OCI-LY3 (cell line): Measurements from ENCODE around the gene GOLPH3.

ENCODE experiments used
- H2AFZ ChIP-seq: fragments of 200-600, 300-600 bp; shearing (Covaris generic); 2 replicates; pipeline ENCODE4 v1.6.0; 2014; ENCODE audit warnings: antibody characterized with exemption, low read depth, low read length
- H3K27ac ChIP-seq: fragments of 200-600, 300-600 bp; sonication (generic); 2 replicates; pipeline ENCODE4 v1.5.1; 2014; ENCODE audit warnings: mild to moderate bottlenecking, low read length, moderate library complexity, mixed read lengths
- H3K27me3 ChIP-seq: fragments of 200-600, 300-600 bp; sonication (generic); 2 replicates; pipeline ENCODE4 v1.6.1; 2014; ENCODE audit warnings: low read depth, low read length, mixed read lengths
- H3K36me3 ChIP-seq: fragments of 200-600, 300-600 bp; sonication (generic); replicated peaks from 2 replicates; pipeline ENCODE3; 2014; ENCODE audit warnings: low read depth, low read length, mixed read lengths
- H3K4me1 ChIP-seq: fragments of 300-600, 200-600 bp; sonication (generic); 2 replicates; pipeline ENCODE4 v1.6.1; 2014; ENCODE audit warnings: low read length, mixed read lengths
- H3K4me2 ChIP-seq: fragments of 200-600, 300-600 bp; sonication (generic); 2 replicates; pipeline ENCODE4 v1.6.1; 2014; ENCODE audit warnings: low read length, mixed read lengths
- H3K4me3 ChIP-seq: fragments of 300-600, 200-600 bp; sonication (generic); 2 replicates; pipeline ENCODE4 v1.5.1; 2014; ENCODE audit warnings: antibody characterized with exemption, mild to moderate bottlenecking, low read length, moderate library complexity
- H3K79me2 ChIP-seq: fragments of 300-600, 200-600 bp; shearing (Covaris generic); 2 replicates; pipeline ENCODE4 v1.6.1; 2014; ENCODE audit warnings: mild to moderate bottlenecking, low read length, mixed read lengths
- H3K9ac ChIP-seq: fragments of 300-600, 200-600 bp; shearing (Covaris generic); 2 replicates; pipeline ENCODE4 v1.6.0; 2014; ENCODE audit warnings: mild to moderate bottlenecking, low read length, moderate library complexity
- H3K9me3 ChIP-seq: fragments of 200-600, 300-600 bp; shearing (Covaris generic); 2 replicates; pipeline ENCODE4 v1.6.1; 2014; ENCODE audit warnings: low read length, mixed read lengths; ENCODE audit not compliant: insufficient read depth
- H4K20me1 ChIP-seq: fragments of 200-600, 300-600 bp; sonication (generic); 2 replicates; pipeline ENCODE4 v1.6.1; 2016; ENCODE audit warnings: low read length, mixed read lengths; ENCODE audit not compliant: insufficient read depth
- EZH2phosphoT487 ChIP-seq: fragments of 200-600 bp; shearing (Covaris generic); IDR thresholded peaks from 2 replicates; pipeline ENCODE4 v1.6.1; 2018; ENCODE audit warnings: antibody characterized with exemption, mixed run types, low read depth
- TF ChIP-seq, protein P1 (sequence below): fragments of 200-600, 300-600 bp; sonication (generic); IDR thresholded peaks from 2 replicates; pipeline ENCODE4 v1.5.1; 2014; ENCODE audit warnings: antibody characterized with exemption, low read length, low read depth

The GOLPH3 gene

DNA sequence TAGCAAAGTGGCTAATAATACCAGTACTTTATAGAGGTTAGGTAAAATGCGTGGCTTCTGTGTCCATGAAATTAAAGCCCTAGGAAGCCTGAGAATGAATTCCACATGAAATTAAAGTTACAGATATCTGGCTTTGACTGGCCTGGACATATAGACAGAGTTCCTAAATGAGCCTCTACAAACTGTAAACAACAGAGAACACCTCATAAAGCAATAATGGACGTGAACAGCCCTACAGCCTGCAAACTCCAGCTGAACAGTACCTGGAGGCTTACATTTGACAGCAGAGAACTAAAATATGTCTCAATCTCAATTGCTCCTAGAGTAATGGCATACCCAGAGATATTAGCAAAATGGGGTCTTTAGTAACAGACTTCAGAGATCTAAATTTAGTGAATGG, 28.7 kb downstream of the GOLPH3 start:
- Histone ChIP-seq H3K27me3 (no peaks in the 10 kb centered on the region), H4K20me1 (peaks cover 65% of the 10 kb centered on the region), H2AFZ (no peak overlapping the region), H3K4me1 (no peaks in the 10 kb centered on the region), H3K36me3 (peaks cover 24% of the 10 kb centered on the region), H3K79me2 (peaks cover 82% of the 10 kb centered on the region), H3K4me2 (no peak overlapping the region), H3K4me3 (no peak overlapping the region), H3K9me3 (no peaks in the 10 kb centered on the region), H3K27ac (no peak overlapping the region), H3K9ac (no peak overlapping the region)
- no peak for TF ChIP-seq EZH2phosphoT487

DNA sequence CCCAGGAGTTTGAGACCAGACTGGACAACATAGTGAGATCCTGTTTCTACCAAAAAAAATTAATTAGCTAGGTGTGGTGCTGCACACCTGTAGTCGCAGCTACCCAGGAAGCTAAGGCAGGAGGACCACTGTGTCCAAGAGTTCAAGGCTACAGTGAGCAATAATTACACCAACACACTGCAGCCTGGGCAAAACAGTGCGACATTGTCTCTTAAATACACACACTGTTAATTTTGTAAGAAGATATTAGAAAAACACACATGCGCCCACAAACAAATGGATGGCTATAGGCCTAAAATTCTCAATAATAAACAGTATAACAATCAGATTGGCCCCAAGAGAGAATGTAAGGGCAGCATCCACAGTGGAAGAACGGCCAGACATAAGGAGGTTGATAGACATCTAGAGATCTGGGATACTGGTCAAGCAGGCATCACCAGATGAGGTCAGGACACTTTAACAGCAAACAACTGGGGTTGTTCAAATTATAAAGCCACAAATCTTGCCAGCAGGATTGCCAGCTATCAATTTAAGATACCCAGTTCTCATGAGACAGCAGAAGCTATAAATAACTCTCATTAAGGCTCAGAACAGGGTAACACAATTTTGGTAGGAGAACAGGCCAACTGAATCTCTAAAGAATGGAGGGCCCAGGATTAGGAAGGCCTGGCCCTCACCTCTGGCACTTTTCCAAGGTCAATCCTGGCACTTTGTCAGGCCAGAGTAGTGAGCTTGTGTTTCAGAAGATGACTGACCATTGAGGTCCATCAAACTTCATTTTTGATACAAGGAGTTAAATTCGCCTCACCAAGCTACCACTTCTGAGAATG, 29.5 kb downstream of the GOLPH3 start:
- peaks cover 80% of the 10 kb centered on the region for H3K79me2 ChIP-seq
- H3K27me3 ChIP-seq, result no peaks in the 10 kb centered on the region
- peaks cover 62% of the 10 kb centered on the region for H4K20me1 ChIP-seq
- no peak overlapping the region for H3K27ac ChIP-seq
- H2AFZ ChIP-seq, result no peak overlapping the region
- no peaks in the 10 kb centered on the region for H3K9me3 ChIP-seq
- H3K4me2 ChIP-seq, result no peak overlapping the region
- peaks cover 25% of the 10 kb centered on the region for H3K36me3 ChIP-seq
- no peak for TF ChIP-seq EZH2phosphoT487
- TF ChIP-seq, protein P1, sequence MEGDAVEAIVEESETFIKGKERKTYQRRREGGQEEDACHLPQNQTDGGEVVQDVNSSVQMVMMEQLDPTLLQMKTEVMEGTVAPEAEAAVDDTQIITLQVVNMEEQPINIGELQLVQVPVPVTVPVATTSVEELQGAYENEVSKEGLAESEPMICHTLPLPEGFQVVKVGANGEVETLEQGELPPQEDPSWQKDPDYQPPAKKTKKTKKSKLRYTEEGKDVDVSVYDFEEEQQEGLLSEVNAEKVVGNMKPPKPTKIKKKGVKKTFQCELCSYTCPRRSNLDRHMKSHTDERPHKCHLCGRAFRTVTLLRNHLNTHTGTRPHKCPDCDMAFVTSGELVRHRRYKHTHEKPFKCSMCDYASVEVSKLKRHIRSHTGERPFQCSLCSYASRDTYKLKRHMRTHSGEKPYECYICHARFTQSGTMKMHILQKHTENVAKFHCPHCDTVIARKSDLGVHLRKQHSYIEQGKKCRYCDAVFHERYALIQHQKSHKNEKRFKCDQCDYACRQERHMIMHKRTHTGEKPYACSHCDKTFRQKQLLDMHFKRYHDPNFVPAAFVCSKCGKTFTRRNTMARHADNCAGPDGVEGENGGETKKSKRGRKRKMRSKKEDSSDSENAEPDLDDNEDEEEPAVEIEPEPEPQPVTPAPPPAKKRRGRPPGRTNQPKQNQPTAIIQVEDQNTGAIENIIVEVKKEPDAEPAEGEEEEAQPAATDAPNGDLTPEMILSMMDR, result no peak
- no peak overlapping the region for H3K9ac ChIP-seq
- H3K4me3 ChIP-seq, result no peak overlapping the region
- H3K4me1 ChIP-seq, result no peaks in the 10 kb centered on the region

DNA sequence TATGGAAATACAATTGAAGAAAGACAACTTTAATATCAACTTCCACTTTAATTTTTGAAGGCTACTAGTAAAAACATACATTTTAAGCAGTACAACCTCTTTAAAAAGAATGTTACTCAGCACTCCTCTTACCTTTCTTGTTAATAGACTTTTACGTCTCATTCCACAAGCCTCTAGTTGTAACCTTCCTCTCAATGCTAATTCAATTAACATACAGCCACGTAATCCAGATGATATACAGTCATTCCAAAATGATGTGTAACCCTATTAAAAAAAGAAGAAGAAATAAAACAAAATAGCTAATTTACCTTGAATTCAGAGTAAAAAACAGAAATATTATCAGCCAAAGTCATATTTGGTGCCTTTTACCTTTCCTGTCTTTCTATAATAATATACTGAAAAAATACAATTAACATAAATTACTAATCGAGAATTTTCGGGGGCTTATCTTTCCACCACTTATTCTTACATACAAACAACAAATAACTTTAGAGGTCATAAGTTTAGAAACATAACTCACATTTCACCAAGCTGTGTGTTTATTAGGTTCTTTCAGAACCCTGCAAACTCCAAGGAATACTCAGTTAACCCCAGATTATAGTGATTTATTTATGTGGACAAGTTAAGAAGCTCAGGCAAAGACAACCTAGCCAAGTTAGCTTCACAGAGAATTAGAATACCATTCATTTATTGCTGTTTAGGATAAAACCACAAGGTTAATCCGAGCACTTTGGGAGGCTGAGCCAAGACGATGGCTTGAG, 30.3 kb downstream of the GOLPH3 start:
- no peaks in the 10 kb centered on the region for H3K27me3 ChIP-seq
- H3K4me2 ChIP-seq, result no peak overlapping the region
- peaks cover 30% of the 10 kb centered on the region for H3K36me3 ChIP-seq
- H2AFZ ChIP-seq, result no peak overlapping the region
- H3K4me1 ChIP-seq, result no peaks in the 10 kb centered on the region
- peaks cover 62% of the 10 kb centered on the region for H4K20me1 ChIP-seq
- H3K9ac ChIP-seq, result no peak overlapping the region
- TF ChIP-seq, protein P1, result no peak
- TF ChIP-seq EZH2phosphoT487, result no peak
- no peaks in the 10 kb centered on the region for H3K9me3 ChIP-seq
- no peak overlapping the region for H3K27ac ChIP-seq
- H3K4me3 ChIP-seq, result no peak overlapping the region
- H3K79me2 ChIP-seq, result peaks cover 80% of the 10 kb centered on the region

DNA sequence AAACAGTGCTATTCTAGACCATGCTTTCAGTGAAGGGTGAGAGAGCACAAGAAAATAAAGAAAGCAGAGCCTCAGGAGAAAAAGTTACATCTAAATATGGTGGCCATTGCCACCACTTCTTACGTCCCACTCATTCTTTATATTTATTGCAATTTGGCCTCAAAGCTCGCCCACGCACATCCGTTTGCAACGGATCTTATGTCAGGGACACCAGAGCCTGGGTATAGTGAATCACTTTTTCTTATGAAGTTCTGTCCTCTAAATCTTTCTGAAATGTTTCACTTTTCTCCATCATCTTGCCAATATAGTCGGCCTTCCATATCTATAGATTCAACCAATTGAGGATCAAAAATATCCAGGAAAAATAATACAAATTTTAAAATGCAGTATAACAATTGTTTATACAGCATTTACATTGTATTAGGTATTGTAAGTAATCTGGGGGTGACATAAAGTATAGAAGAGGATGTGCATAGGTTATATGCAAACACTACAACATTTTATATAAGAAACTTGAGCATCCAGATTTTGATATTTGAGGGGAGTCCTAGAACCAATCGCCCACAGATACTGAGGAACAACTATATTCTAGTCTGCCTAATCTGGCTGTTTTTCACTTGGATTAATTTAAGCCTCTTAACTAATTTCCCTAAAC, 35.2 kb downstream of the GOLPH3 start:
- Histone ChIP-seq H3K4me2 (no peak overlapping the region), H3K4me3 (no peak overlapping the region), H3K9me3 (no peaks in the 10 kb centered on the region), H3K4me1 (no peaks in the 10 kb centered on the region), H3K9ac (no peak overlapping the region), H3K79me2 (peaks cover 44% of the 10 kb centered on the region), H4K20me1 (peaks cover 28% of the 10 kb centered on the region), H3K36me3 (peaks cover 23% of the 10 kb centered on the region), H3K27ac (no peak overlapping the region), H3K27me3 (no peaks in the 10 kb centered on the region), H2AFZ (no peak overlapping the region)
- no peak for TF ChIP-seq EZH2phosphoT487
- TF ChIP-seq, protein P1, result no peak
